Measurements from ENCODE around the gene CLN6.

GRCh38 chr15:68259883-68260282, 30.4 kb upstream of the CLN6 start:
- no peak for TF ChIP-seq CTCF (IDR thresholded peaks at IDR 0.05; ENCODE audit: low read depth, low read length)
- no peak for TF ChIP-seq EZH2phosphoT487 (IDR thresholded peaks at IDR 0.05; ENCODE audit: low read depth)
